Thyroid gland (tissue), 4 donors: ENCODE measurements around the gene ANKRD65.
"Not testable (repeated sequence)": the region's sequence is repeated elsewhere in the genome, so short reads cannot be mapped to it uniquely, and the experiment has no call there.

ENCODE experiments used
- POLR2A ChIP-seq, 2 donors: fragments of 450-650 bp; IDR thresholded peaks; one replicate each; pipeline ENCODE4 v1.6.1; 2017; ENCODE audit warnings: antibody characterized with exemption in 2 of 2, mild to moderate bottlenecking in 2 of 2, moderate library complexity in 1 of 2
- TF ChIP-seq, protein P1 (sequence below), 6 experiments: fragments of 200-600 bp in 3 of 6; fragments of 450-650 bp in 3 of 6; sonication (generic) in 3 of 6; IDR thresholded peaks; one replicate each; pipeline ENCODE4 v1.5.1; 2016 to 2019; ENCODE audit warnings: antibody characterized with exemption in 6 of 6, mild to moderate bottlenecking in 2 of 6, inconsistent platforms in 1 of 6, moderate library complexity in 1 of 6

DNA sequence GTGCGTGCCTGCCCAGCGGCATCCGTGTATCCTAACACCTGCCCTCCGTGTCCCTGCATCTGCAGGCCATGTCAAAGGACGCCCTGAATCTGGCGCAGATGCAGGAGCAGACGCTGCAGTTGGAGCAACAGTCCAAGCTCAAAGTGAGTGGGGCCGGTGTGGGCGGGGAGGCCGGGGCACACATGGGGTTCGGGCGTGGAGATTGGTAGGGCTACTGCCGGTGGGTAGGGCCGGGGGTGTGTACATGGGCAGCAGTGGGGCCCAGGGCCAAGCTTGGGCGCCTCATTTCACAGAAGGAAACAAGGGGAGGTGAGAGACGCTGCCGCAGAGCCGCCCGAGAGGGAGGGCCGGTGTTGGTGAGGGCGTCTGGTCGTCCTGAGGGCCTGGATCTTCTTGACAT lies 29.5 kb upstream of the ANKRD65 start:
- TF ChIP-seq, protein P1, sequence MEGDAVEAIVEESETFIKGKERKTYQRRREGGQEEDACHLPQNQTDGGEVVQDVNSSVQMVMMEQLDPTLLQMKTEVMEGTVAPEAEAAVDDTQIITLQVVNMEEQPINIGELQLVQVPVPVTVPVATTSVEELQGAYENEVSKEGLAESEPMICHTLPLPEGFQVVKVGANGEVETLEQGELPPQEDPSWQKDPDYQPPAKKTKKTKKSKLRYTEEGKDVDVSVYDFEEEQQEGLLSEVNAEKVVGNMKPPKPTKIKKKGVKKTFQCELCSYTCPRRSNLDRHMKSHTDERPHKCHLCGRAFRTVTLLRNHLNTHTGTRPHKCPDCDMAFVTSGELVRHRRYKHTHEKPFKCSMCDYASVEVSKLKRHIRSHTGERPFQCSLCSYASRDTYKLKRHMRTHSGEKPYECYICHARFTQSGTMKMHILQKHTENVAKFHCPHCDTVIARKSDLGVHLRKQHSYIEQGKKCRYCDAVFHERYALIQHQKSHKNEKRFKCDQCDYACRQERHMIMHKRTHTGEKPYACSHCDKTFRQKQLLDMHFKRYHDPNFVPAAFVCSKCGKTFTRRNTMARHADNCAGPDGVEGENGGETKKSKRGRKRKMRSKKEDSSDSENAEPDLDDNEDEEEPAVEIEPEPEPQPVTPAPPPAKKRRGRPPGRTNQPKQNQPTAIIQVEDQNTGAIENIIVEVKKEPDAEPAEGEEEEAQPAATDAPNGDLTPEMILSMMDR (IDR thresholded peaks at IDR 0.05) = not testable (repeated sequence)
- not testable (repeated sequence) for TF ChIP-seq POLR2A (IDR thresholded peaks at IDR 0.05)
